HFF-Myc (cell line): ENCODE data around the gene ZNF784.
"Not testable (repeated sequence)": the region's sequence is repeated elsewhere in the genome, so short reads cannot be mapped to it uniquely, and the experiment has no call there.

ENCODE experiments used
- DNase-seq: peaks from one replicate; pipeline ENCODE4 v3.0.0-alpha.2; 2011; ENCODE audit warnings: low read depth; ENCODE audit errors: extremely low read depth
- H3K4me3 ChIP-seq: replicated peaks from 2 replicates; pipeline ENCODE4 v1.5.1; 2011; ENCODE audit warnings: low read depth, mild to moderate bottlenecking, control low read depth, low read length
- CTCF ChIP-seq: IDR thresholded peaks from 2 replicates; pipeline ENCODE4 v1.5.1; 2012; ENCODE audit warnings: mild to moderate bottlenecking, low read depth, low read length, control low read depth; ENCODE audit errors: missing control alignments

ZNF784 gene

GRCh38 chr19:55586976-55587668, 37.2 kb downstream of the ZNF784 start:
- peak; percentile 61 for DNase-seq
- peak overlapping the region; percentile 40 for H3K4me3 ChIP-seq
- no peak for TF ChIP-seq CTCF

GRCh38 chr19:55585658-55586339, 38.6 kb downstream of the ZNF784 start:
- no peak for TF ChIP-seq CTCF
- peak overlapping the region; percentile 31 for H3K4me3 ChIP-seq
- DNase-seq = no peak

GRCh38 chr19:55584871-55585270, 39.5 kb downstream of the ZNF784 start:
- H3K4me3 ChIP-seq = no peak overlapping the region
- no peak for TF ChIP-seq CTCF
- DNase-seq = no peak

GRCh38 chr19:55583897-55584296, 40.5 kb downstream of the ZNF784 start:
- not testable (repeated sequence) for H3K4me3 ChIP-seq, DNase-seq

- DNase-seq, H3K4me3 ChIP-seq: not testable (repeated sequence)
Observed at GRCh38 chr19:55582284-55582683, 42.1 kb downstream of the ZNF784 start.

GRCh38 chr19:55581823-55582223, 42.5 kb downstream of the ZNF784 start:
- DNase-seq = no peak
- TF ChIP-seq CTCF = no peak
- H3K4me3 ChIP-seq = no peak overlapping the region

- TF ChIP-seq CTCF = no peak
- peak overlapping the region; percentile 76 for H3K4me3 ChIP-seq
- DNase-seq = no peak
Observed at GRCh38 chr19:55581145-55581822, 43.1 kb downstream of the ZNF784 start.
